Esophagus muscularis mucosa (tissue), 4 donors: ENCODE measurements around the gene ALDH1L2.

Experiments used
- CTCF ChIP-seq, 3 experiments: fragments of 200-600 bp in 2 of 3; fragments of 450-650 bp in 1 of 3; sonication (generic) in 2 of 3; IDR thresholded peaks; one replicate each; pipeline ENCODE4 v1.5.1; 2017 to 2019; ENCODE audit warnings: antibody characterized with exemption in 3 of 3, mild to moderate bottlenecking in 2 of 3, moderate library complexity in 1 of 3
- EP300 ChIP-seq: sonication (generic); formaldehyde crosslinking; IDR thresholded peaks from one replicate; pipeline ENCODE4 v1.6.1; 2017; ENCODE audit warnings: antibody characterized with exemption
- POLR2A ChIP-seq: fragments of 450-650 bp; IDR thresholded peaks from one replicate; pipeline ENCODE4 v1.6.1; 2017; ENCODE audit warnings: antibody characterized with exemption, moderate library complexity, mild to moderate bottlenecking, low read depth

- no peak for TF ChIP-seq CTCF (IDR thresholded peaks at IDR 0.05)
- TF ChIP-seq POLR2A: no peak
- no peak for TF ChIP-seq EP300
Measured at GRCh38 chr12:105092336-105092735, 8.1 kb upstream of the ALDH1L2 start.
